Activated naive CD4-positive, alpha-beta T cell treated with anti-CD3 and anti-CD28 coated beads, Interleukin-2, amount 10 ng/mL, durations not matched to agents 5 hours and 36 hours (primary cell): ENCODE data around the gene ASB12. TPM values are rescaled to one million over a fixed set of nuclear protein-coding genes. Genes with fewer than 3 reads are reported as not detected.

Experiments used
- total RNA-seq, 2 experiments: library from RNA; stranded (reverse); gene quantifications; one replicate each; pipeline ENCODE4 v1.2.3, GENCODE V29; 2021

ASB12 gene
- under 1 TPM in 1 of 2 experiments, not detected in 1; 0.17 TPM for total RNA-seq

DNA sequence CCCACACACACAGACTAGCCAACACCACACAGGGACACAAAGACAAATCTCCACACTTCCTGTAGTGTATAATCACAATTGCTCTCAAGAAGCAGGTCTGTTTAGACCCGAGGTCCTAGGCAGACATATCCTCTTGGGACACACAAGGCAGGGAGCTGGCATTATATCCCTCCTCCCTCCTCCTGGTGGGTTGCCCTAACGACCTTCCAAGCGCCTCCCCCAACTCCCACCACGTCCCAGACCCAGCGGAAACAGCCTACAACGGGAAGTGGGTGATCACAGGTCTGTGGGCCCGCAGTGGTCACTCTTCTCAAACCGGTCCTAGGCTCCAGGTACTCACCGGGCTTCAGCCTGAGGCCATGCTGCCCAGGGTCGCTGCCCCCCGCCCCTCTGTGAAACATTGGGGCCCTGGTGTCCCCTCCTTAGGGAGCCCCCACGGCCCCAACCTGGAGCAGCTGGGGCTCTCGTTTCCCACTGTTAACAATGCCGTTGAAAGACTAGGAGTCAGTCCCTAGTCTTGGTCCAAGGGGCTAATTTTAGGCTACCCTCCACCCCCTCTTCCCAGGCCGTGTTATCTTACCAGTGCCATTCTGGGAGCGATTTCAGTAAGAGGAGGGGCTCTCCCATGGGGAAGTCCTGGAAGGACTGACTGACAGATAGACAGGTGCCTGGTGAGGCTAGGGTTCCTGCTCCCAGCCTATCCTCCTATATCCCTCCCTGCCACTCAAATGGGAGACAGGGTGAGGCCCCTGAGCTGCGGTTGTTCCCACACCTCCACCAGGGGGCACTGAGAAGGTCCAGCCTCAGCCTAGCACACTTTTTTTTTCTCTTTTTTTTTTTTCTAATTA is at the start of gene ASB12:
ASB12 (minus strand) TSS at position 485 of the 848 bp plus-strand sequence. CDS start 4,957 bp downstream, outside the sequence.

GRCh38 chrX:64205441-64205734 is 25.0 kb downstream of the ASB12 start, which contains the start of gene AMER1:
Gene AMER1, minus strand, starts transcription at chrX:64205708. Its CDS starts 12,422 bp downstream, at chrX:64193286.

Other genes with a start within 250 kb of the ASB12 start
- gene AMER1, start 24.9 kb downstream of the ASB12 start, total RNA-seq, result 1 to 10 TPM; 4.2 to 4.5 TPM
- 1 to 10 TPM; 5.2 to 5.4 TPM for gene MTMR8, start 164.8 kb upstream of the ASB12 start, total RNA-seq